Stomach (tissue), 9 donors: ENCODE data around the gene RDH5. TPM values are rescaled to one million over a fixed set of nuclear protein-coding genes. Genes with fewer than 3 reads are reported as not detected.
A peak's percentile ranks its signal among the peaks of the same experiment; 100 is the strongest.

Experiments
- DNase-seq, 2 donors: peaks; one replicate each; pipeline versions ENCODE4 v3.0.0 to v3.0.0-alpha.2; 2013 to 2019
- H3K27ac ChIP-seq, 5 donors: fragments of 200-600 bp in 4 of 5; sonication (generic) in 4 of 5; one replicate each; pipeline ENCODE4 v1.5.1; 2013 to 2019; ENCODE audit warnings: mild to moderate bottlenecking in 1 of 5, moderate library complexity in 1 of 5
- H3K27me3 ChIP-seq, 3 donors: fragments of 200-600 bp; sonication (generic); one replicate each; pipeline ENCODE4 v1.5.1; 2017 to 2019; ENCODE audit warnings: mixed run types in 1 of 3
- H3K36me3 ChIP-seq, 4 donors: fragments of 200-600 bp; sonication (generic); 1 replicate in 3 of 4; 2 replicates in 1 of 4; pipeline ENCODE4 v1.5.1; 2016 to 2019
- H3K4me1 ChIP-seq, 4 donors: fragments of 200-600 bp; sonication (generic); one replicate each; pipeline ENCODE4 v1.5.1; 2016 to 2019
- H3K4me3 ChIP-seq, 4 donors: fragments of 200-600 bp; sonication (generic) in 3 of 4; one replicate each; pipeline ENCODE4 v1.5.1; 2016 to 2019; ENCODE audit warnings: mild to moderate bottlenecking in 1 of 4
- H3K9me3 ChIP-seq, 4 donors: fragments of 200-600 bp; sonication (generic); one replicate each; pipeline ENCODE4 v1.5.1; 2016 to 2019
- EP300 ChIP-seq: sonication (generic); formaldehyde crosslinking; IDR thresholded peaks from one replicate; pipeline ENCODE4 v1.6.1; 2017; ENCODE audit warnings: antibody characterized with exemption
- POLR2A ChIP-seq, 4 donors: fragments of 450-650 bp; IDR thresholded peaks; one replicate each; pipeline ENCODE4 v1.6.1; 2016; ENCODE audit warnings: antibody characterized with exemption in 4 of 4, control low read depth in 2 of 4, mild to moderate bottlenecking in 1 of 4, moderate library complexity in 1 of 4
- POLR2AphosphoS5 ChIP-seq, 3 donors: sonication (generic); formaldehyde crosslinking; IDR thresholded peaks; one replicate each; pipeline ENCODE4 v1.6.1; 2016; ENCODE audit warnings: antibody characterized with exemption in 3 of 3
- WGBS, 5 donors: extraction: QIAGEN DNeasy Blood & Tissue Kit in 3 of 5; methylation state at CpG; one replicate each; pipeline versions ENCODE4 v1.1.5 to v1.1.7; 2013 to 2018; 5-methylcytosine and 5-hydroxymethylcytosine counted together
- intact Hi-C: fragments of 100-400 bp; cut with DNase I; formaldehyde crosslinking; loops from one replicate; pipeline ENCODE4 v1.15.1; 2023; ENCODE audit warnings: low total_unique reads
- polyA plus RNA-seq, 3 donors: library from polyadenylated mRNA; stranded (reverse); fragments of 200-250 nt; gene quantifications; one replicate each; pipeline ENCODE4 v1.2.3, GENCODE V29; 2013
- total RNA-seq, 5 donors: library from RNA; depleted of rRNA; stranded (reverse); fragments of >200 nt; gene quantifications; one replicate each; pipeline versions ENCODE4 v1.1.0 to v1.2.3, GENCODE V29; 2014 to 2016
- TF ChIP-seq, protein P1 (sequence below), 7 experiments: fragments of 450-650 bp in 4 of 7; fragments of 200-600 bp in 3 of 7; sonication (generic) in 3 of 7; IDR thresholded peaks; one replicate each; pipeline ENCODE4 v1.5.1; 2016 to 2019; ENCODE audit warnings: antibody characterized with exemption in 7 of 7, control low read depth in 2 of 7, mild to moderate bottlenecking in 1 of 7
- donor health status: healthy with polysubstance abuse.
- donor health status: Bipolar disorder and iron deficiency.
- donor health status: healthy.

The RDH5 gene
- total and polyA plus RNA-seq, 8 donors, result 3.2 to 41.2 (median 10.1) TPM

- peaks cover 36 to 61% (median 47%) of the 10 kb centered on the region in 4 donors for H3K4me1 ChIP-seq
- intact Hi-C loops, result no loop called here
- WGBS, 5 donors, result 60 to 84% (median 80%) methylated on average over 4 of the region's 4 CpGs
- no peak overlapping the region for H3K4me3 ChIP-seq
- peaks cover 0 to 26% (median 0%) of the 10 kb centered on the region in 3 donors for H3K27me3 ChIP-seq
- peak in 1 of 2 donors; percentile 67 for DNase-seq
- H3K36me3 ChIP-seq, result no peaks in the 10 kb centered on the region
- peak overlapping the region in 4 of 5 donors; percentile 32 to 89 (median 60) for H3K27ac ChIP-seq
- H3K9me3 ChIP-seq, result no peaks in the 10 kb centered on the region
- TF ChIP-seq, protein P1, sequence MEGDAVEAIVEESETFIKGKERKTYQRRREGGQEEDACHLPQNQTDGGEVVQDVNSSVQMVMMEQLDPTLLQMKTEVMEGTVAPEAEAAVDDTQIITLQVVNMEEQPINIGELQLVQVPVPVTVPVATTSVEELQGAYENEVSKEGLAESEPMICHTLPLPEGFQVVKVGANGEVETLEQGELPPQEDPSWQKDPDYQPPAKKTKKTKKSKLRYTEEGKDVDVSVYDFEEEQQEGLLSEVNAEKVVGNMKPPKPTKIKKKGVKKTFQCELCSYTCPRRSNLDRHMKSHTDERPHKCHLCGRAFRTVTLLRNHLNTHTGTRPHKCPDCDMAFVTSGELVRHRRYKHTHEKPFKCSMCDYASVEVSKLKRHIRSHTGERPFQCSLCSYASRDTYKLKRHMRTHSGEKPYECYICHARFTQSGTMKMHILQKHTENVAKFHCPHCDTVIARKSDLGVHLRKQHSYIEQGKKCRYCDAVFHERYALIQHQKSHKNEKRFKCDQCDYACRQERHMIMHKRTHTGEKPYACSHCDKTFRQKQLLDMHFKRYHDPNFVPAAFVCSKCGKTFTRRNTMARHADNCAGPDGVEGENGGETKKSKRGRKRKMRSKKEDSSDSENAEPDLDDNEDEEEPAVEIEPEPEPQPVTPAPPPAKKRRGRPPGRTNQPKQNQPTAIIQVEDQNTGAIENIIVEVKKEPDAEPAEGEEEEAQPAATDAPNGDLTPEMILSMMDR (IDR thresholded peaks at IDR 0.05), result no peak
- TF ChIP-seq POLR2A (IDR thresholded peaks at IDR 0.05), result no peak
- TF ChIP-seq EP300, result no peak
- TF ChIP-seq POLR2AphosphoS5 (IDR thresholded peaks at IDR 0.05), result no peak
Measured at GRCh38 chr12:55711786-55712553, 8.2 kb upstream of the RDH5 start.

GRCh38 chr12:55712700-55713415 is 7.3 kb upstream of the RDH5 start:
- 30 to 73% (median 32%) methylated on average over 1 of the region's 1 CpG for WGBS, 5 donors
- intact Hi-C loops, result no loop called here
- Histone ChIP-seq H3K27me3 (peaks cover 0 to 18% (median 0%) of the 10 kb centered on the region in 3 donors), H3K27ac (peak overlapping the region in 4 of 5 donors; percentile 32 to 89 (median 60)), H3K4me3 (no peak overlapping the region), H3K36me3 (no peaks in the 10 kb centered on the region), H3K4me1 (peaks cover 40 to 63% (median 47%) of the 10 kb centered on the region in 4 donors), H3K9me3 (no peaks in the 10 kb centered on the region)
- TF ChIP-seq POLR2AphosphoS5 (IDR thresholded peaks at IDR 0.05) (no peak), POLR2A (IDR thresholded peaks at IDR 0.05) (no peak), EP300 (no peak)
- TF ChIP-seq, protein P1 (IDR thresholded peaks at IDR 0.05), result no peak
- DNase-seq, result no peak

DNA sequence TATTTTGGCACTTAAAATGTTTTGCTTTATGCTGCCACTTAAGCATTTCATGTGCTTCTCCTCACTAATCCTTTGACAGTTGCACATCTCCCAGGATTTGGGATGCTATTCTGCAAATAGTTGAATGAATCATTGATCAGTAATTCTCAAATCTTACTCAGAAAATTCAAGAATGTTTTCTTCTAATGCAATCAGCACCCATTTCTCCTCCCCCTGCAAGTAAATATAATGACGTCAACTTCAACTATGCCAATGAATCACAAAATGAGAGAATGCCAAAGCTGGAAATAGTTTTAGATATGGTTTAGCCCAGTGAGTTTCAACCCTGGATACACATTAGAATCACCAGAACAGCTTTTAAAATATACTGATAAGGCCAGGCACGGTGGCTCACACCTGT is 6.5 kb upstream of the RDH5 start:
- Histone ChIP-seq H3K9me3 (no peaks in the 10 kb centered on the region), H3K4me3 (no peak overlapping the region), H3K27ac (peak overlapping the region in 3 of 5 donors; percentile 53 to 89 (median 68)), H3K36me3 (no peaks in the 10 kb centered on the region), H3K27me3 (peaks cover 0 to 9% (median 0%) of the 10 kb centered on the region in 3 donors), H3K4me1 (peaks cover 40 to 63% (median 47%) of the 10 kb centered on the region in 4 donors)
- no peak for DNase-seq
- no peak for TF ChIP-seq EP300
- TF ChIP-seq POLR2AphosphoS5 (IDR thresholded peaks at IDR 0.05), result peak in 1 of 3 donors; percentile 37
- WGBS, 5 donors, result 26 to 47% (median 42%) methylated on average over 2 of the region's 2 CpGs
- intact Hi-C loops, result no loop called here

DNA sequence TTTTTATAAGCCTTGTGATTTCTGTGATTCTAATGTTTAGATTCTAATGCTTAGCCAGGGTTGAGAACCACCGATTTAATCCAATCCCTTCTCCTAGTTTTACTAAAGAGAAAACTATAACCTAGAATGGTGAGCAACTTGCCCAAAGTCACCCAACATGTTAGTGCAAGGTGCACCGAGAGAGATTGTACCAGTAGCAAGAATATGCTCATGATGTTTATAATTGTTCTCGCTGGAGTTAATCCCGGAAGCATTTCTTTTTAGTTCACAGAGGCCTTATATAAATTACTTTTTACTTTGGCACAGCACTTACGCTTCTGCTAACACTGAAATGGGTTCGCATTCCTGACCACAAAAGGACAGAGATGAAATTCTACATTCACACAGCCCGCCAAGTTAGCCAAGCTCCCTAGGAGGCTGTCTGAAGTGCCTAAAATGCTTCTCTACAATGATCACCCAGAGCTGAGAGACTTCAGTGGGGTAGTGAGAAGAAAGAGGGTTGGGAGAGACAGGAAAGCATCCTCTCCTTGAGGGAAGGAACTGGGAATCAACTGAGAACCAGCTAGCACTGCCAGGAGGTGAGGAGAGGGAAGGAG is 4.9 kb upstream of the RDH5 start:
- WGBS, 5 donors, result 49 to 60% (median 54%) methylated on average over 7 of the region's 7 CpGs
- DNase-seq, result peak in 1 of 2 donors; percentile 38
- intact Hi-C loops, result no loop called here
- Histone ChIP-seq H3K27me3 (no peaks in the 10 kb centered on the region), H3K4me1 (peaks cover 47 to 65% (median 57%) of the 10 kb centered on the region in 4 donors), H3K4me3 (peak overlapping the region; percentile 56 to 82 (median 64)), H3K27ac (peak overlapping the region; percentile 89 to 100 (median 98)), H3K9me3 (no peaks in the 10 kb centered on the region), H3K36me3 (peaks cover 0 to 11% (median 0%) of the 10 kb centered on the region in 4 donors)
- TF ChIP-seq POLR2AphosphoS5 (IDR thresholded peaks at IDR 0.05) (peak in 2 of 3 donors; percentile 13 to 48), POLR2A (IDR thresholded peaks at IDR 0.05) (no peak)
